GM13977 (cell line): Measurements from ENCODE around the gene BTBD10.

Source experiments
- DNase-seq: peaks from one replicate; pipeline ENCODE4 v3.0.0; 2012; ENCODE audit warnings: low spot score
- CTCF ChIP-seq: IDR thresholded peaks from 2 replicates; pipeline ENCODE4 v1.5.1; 2012; ENCODE audit warnings: mild to moderate bottlenecking, control low read depth; ENCODE audit not compliant: insufficient read depth; ENCODE audit errors: extremely low read depth, missing control alignments
- in situ Hi-C: fragments of 300-500 bp; cut with MboI; formaldehyde crosslinking; loops from one replicate; pipeline ENCODE4 v1.12.0; 2022; ENCODE audit warnings: low sequenced_read_pairs, low pct_unique_long_range_greater_than_20kb, mixed read lengths, inconsistent platforms; ENCODE audit not compliant: unreplicated experiment

Gene BTBD10

GRCh38 chr11:13354335-13354734 is 108.7 kb downstream of the BTBD10 start:
- in situ Hi-C loops, result no loop called here
- DNase-seq, result no peak
- no peak for TF ChIP-seq CTCF

GRCh38 chr11:13352711-13353110 is 110.3 kb downstream of the BTBD10 start:
- DNase-seq, result no peak
- in situ Hi-C loops, result no loop called here
- no peak for TF ChIP-seq CTCF

- in situ Hi-C loops, result loop anchor here (25.0 kb wide), 2 partner anchors 112 to 387 kb away; no protein-coding TSS in a partner anchor
- DNase-seq, result no peak
- no peak for TF ChIP-seq CTCF
These were observed 113.4 kb downstream of the BTBD10 start for GRCh38 chr11:13349581-13349980.

GRCh38 chr11:13349046-13349445 is 114.0 kb downstream of the BTBD10 start:
- TF ChIP-seq CTCF, result no peak
- in situ Hi-C loops, result loop anchor here (25.0 kb wide), 2 partner anchors 112 to 387 kb away; no protein-coding TSS in a partner anchor
- no peak for DNase-seq

- no peak for TF ChIP-seq CTCF
- DNase-seq, result no peak
- in situ Hi-C loops, result loop anchor here (25.0 kb wide), 2 partner anchors 111 to 386 kb away; no protein-coding TSS in a partner anchor
These were observed 114.7 kb downstream of the BTBD10 start for GRCh38 chr11:13348305-13348704.

GRCh38 chr11:13347901-13348300 is 115.1 kb downstream of the BTBD10 start:
- no peak for TF ChIP-seq CTCF
- in situ Hi-C loops, result loop anchor here (25.0 kb wide), 2 partner anchors 111 to 386 kb away; no protein-coding TSS in a partner anchor

More at GRCh38 chr11:13347901-13348300, 115.1 kb downstream of the BTBD10 start:
- no peak for DNase-seq
